ENCODE results near the gene TACR1.
"Not testable (repeated sequence)": the region's sequence is repeated elsewhere in the genome, so short reads cannot be mapped to it uniquely, and the experiment has no call there.

Gene TACR1

DNA sequence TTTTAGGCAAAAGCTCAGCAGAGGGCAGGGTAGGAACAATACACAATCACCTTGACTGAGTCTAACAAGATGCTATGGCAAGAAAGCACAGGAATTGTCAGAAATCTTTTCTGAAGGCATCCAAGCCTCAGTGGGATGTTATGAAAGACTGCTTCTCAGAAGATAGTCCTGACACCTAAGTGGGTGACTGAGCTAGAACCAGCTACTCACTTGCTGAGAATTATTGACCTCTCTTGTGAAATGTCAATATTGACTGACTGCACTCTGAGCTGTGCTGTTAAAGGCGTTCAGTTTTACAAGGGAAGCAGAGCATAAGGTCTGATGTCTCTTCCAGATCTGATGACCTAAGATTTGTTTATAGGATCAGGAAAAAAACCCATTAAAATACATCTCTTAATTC lies 46.1 kb downstream of the TACR1 start:
- no peak for DNase-seq (ENCODE audit: low read depth)
- H3K4me3 ChIP-seq (ENCODE audit: control insufficient read depth, low read depth, low read length), result no peak overlapping the region

DNA sequence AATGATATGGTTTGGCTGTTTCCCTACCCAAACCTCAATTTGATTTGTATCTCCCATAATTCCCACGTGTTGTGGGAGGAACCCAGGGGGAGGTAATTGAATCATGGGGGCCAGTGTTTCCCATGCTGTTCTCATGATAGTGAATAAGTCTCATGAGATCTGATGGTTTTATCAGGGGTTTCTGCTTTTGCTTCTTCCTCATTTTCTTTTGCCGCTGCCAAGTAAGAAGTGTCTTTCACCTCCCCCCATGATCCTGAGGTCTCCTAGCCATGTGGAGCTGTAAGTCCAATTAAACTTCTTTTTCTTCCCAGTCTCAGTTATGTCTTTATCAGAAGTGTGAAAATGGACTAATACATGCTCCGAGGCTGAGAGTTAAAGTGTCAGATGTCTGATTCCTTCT lies 47.1 kb downstream of the TACR1 start:
- DNase-seq (ENCODE audit: low read depth); H3K4me3 ChIP-seq (ENCODE audit: control insufficient read depth, low read depth, low read length): not testable (repeated sequence)

More for the DNA sequence above, 46.1 kb downstream of the TACR1 start:
- TF ChIP-seq CTCF (conservative IDR thresholded peaks at IDR 0.05; ENCODE audit: control insufficient read depth, insufficient read depth, low read depth, low read length), result no peak

- not testable (repeated sequence) for H3K4me3 ChIP-seq (ENCODE audit: control insufficient read depth, low read depth, low read length); DNase-seq (ENCODE audit: low read depth)
Measured at GRCh38 chr2:75147884-75148283, 51.4 kb downstream of the TACR1 start.

DNA sequence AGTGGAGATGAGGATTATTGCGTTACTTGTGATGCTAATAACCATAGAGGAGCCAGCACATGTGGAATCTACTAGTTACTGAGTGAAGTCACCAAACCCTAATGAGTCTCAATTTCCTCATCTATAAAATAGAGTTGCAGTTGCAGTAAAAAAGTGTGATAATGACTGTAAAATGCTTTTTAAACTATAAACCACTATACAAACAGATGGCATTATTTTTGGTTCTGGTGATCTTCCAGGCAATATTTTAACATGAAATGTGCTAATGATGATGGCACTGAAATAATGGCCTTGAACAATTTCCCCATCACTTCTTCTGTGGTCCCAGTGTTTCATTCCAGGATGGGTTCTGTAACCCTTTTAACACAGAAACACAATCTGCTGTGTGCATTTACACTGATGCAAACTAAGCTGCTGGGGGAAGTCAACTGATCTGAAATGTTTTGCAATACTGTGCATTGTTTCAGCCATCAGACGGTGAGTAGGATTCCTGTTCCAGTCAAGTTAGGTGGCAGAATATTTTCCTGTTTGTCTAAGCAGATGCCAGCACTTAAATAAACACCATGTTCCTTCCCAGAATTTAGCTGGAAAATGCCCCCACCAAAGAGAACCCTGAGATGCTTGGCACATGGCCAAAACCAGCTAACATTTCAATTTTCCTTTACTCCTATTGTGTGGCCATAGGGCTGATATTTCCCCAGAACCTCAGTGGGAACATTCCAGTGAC lies 52.6 kb downstream of the TACR1 start:
- peak; percentile 28 for DNase-seq (ENCODE audit: low read depth)
- TF ChIP-seq CTCF (conservative IDR thresholded peaks at IDR 0.05; ENCODE audit: control insufficient read depth, insufficient read depth, low read depth, low read length), result no peak
- H3K4me3 ChIP-seq (ENCODE audit: control insufficient read depth, low read depth, low read length), result no peak overlapping the region

GRCh38 chr2:75146221-75146605 lies 53.1 kb downstream of the TACR1 start:
- not testable (repeated sequence) for H3K4me3 ChIP-seq (ENCODE audit: control insufficient read depth, low read depth, low read length); DNase-seq (ENCODE audit: low read depth)

DNA sequence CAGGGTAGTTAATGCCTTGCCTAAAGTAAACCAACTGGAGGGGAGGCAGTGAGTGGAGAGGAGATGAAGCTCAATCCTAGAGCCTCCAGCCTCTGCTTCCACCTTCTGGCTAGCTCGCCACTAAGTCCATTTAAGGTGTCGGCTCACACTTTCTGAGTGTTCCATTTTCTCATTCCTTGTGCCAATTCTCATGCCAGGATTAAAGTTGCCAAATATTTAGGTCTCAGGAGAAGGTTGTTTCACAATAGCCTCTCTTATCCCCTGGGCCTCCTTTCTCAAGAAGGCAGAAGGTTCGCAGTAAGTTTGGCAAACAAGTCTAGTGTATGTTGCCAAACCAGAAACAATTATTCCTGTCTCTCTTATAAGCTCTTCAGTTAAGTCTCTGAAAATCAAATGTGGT lies 57.2 kb downstream of the TACR1 start:
- no peak for TF ChIP-seq CTCF (conservative IDR thresholded peaks at IDR 0.05; ENCODE audit: control insufficient read depth, insufficient read depth, low read depth, low read length)
- H3K4me3 ChIP-seq (ENCODE audit: control insufficient read depth, low read depth, low read length), result no peak overlapping the region
- peak; percentile 71 for DNase-seq (ENCODE audit: low read depth)

GRCh38 chr2:75140288-75140687 lies 59.0 kb downstream of the TACR1 start:
- DNase-seq (ENCODE audit: low read depth), result peak; percentile 25
- H3K4me3 ChIP-seq (ENCODE audit: control insufficient read depth, low read depth, low read length), result no peak overlapping the region
- no peak for TF ChIP-seq CTCF (conservative IDR thresholded peaks at IDR 0.05; ENCODE audit: control insufficient read depth, insufficient read depth, low read depth, low read length)

DNA sequence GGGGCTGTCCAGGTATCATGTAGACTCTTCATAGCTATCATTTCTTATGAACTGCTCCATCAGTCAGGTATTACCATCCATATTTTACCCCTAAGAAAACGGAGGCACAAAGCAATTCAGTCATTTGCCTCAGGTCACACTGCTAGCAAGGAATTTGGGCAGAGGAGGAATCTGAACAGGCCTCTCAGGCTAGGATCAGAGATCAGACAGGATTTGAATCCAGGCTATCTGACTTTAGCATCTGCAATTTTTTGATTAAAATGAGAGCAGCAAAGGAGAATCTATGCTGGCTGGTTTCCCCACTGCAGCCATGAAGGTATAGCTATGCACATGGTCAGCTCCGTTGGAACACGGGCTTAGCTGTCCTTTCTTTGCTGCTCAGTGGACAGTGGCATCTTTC lies 60.1 kb downstream of the TACR1 start:
- TF ChIP-seq CTCF (conservative IDR thresholded peaks at IDR 0.05; ENCODE audit: control insufficient read depth, insufficient read depth, low read depth, low read length), result no peak
- no peak overlapping the region for H3K4me3 ChIP-seq (ENCODE audit: control insufficient read depth, low read depth, low read length)
- no peak for DNase-seq (ENCODE audit: low read depth)
